Stimulated activated CD4-positive, alpha-beta T cell treated with anti-CD3 and anti-CD28 coated beads, Interleukin-12 subunit alpha, Interleukin-12 subunit beta, amount 100 ng/mL, for 48 hours (primary cell): Measurements from ENCODE around the gene DCAF10.
A peak's percentile ranks its signal among the peaks of the same experiment; 100 is the strongest.
"Not testable (repeated sequence)": the region's sequence is repeated elsewhere in the genome, so short reads cannot be mapped to it uniquely, and the experiment has no call there.

Experiments
- DNase-seq, 3 donors: peaks; one replicate each; pipeline ENCODE4 v3.0.0-alpha.2; 2020; ENCODE audit warnings: low read depth in 2 of 3, low spot score in 1 of 3

Gene DCAF10

DNA sequence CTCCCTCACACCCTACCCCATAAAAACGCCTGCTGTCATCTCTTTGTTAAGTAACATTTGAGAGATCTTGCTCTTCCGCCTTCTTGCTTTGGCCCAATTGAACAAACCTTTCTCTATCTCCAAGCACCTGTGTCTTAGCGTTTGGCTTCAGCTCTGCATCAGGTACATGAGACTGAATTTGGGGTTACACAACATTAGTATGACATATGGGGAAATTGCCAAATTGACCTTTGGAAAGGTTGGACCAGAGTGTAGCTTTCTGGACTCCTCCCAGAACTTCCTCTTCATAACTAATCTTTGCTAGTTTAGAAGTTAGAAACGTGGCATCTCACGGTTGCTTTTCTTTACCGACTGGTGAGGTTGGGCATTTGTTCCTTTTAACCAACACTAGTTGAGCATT is 12.3 kb upstream of the DCAF10 start:
- DNase-seq = no peak

DNA sequence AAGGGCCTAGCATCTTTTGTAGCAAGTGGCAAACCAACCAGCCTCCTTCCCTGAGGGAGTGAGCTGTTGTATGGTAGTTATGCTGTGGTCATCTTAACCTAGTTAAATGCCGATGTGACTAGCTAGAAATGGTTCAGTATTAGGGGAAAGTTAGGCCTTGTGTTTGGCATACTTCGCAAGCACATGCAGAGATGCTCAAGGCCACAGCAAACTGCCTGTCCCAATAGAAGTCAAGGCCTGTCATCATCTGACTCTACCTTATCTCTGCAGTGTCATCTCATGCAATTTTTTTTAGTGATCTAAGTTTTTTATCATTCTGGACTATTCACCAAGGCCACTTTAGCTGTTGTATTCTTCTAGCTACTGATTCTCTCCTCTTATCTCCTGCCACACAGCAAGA is 10.5 kb upstream of the DCAF10 start:
- DNase-seq = no peak

DNA sequence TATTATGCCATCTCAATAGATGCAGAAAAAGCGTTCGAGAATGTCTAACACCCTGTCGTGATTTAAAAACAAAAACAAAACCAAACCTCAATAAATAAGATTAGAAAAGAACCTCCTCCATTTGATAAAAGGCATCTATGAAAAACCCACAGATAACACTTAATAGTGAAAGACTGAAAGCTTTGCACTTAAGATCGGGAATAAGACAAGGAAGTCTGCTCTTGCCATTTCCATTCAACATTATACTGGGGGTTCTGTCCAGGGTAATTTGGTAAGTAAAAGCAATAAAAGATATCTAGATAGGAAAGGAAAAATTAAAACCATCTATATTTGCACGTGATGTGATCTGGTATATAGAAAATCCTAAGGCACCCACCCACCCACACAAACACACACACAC is 8.5 kb upstream of the DCAF10 start:
- DNase-seq = no peak

DNA sequence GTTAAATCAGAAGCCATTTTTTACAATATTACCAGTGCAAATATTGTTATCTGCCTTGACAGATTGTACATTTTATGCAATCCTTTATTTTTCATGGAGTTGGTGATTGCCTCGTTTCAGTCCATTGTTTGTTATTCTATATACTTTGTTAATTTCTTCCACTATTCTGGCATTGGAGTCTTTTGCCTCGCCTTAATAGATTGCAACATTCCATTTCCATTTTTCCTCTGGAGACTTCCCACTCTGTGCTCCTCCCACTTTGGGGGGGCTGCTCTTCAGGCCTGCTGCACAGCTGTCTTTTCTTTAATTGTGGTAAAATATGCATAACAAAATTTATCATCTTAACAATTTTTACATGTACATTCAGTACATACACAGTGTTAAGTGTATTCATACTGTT is 4.4 kb upstream of the DCAF10 start:
- no peak for DNase-seq

DNA sequence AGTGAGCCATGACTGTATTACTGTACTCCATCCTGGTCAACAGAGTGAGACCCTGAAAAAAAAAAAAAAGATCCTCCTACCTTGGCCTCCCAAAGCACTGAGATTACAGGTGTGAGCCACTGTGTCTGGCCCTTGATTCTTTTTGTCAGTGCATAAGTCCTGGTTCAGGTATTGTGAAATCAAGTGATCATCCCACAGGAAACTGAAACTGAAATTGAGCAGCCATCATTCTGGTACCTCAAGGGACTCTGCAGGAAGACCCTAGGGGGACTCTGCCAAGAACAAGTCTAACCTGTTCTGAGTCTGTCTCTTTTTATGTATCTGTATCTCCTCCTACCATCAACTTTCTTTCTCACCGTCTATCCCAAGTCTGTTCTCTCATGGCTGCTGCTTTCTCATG is 1.9 kb upstream of the DCAF10 start:
- no peak for DNase-seq

DNA sequence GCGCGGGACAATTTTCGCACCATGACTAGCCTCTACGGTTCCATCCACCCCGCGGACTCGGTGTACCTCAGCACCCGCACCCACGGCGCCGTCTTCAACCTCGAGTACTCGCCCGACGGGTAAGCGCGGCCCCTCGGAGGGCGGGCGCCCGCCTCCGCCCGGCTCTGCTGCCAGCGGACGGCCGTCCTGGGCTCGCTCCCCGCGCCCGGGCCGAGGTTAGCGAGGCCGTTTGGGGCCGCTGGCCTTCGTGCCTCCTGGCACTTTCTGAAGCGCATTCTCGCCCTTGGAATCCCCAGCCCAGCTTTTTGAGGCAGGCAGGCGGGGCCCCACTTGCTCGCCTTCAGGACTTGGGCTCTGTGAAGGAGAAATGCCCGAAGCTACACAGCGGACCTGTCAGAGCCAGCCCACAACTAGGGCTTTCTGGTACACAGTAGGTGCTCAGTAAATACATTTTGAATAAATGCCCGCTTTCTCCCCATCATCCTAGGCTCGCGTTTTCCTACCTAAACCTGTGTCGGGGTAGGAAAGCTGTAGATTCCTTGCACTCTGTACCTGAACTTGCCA is 772 bp downstream of the DCAF10 start:
- DNase-seq = peak in 1 of 3 donors; percentile 43

DNA sequence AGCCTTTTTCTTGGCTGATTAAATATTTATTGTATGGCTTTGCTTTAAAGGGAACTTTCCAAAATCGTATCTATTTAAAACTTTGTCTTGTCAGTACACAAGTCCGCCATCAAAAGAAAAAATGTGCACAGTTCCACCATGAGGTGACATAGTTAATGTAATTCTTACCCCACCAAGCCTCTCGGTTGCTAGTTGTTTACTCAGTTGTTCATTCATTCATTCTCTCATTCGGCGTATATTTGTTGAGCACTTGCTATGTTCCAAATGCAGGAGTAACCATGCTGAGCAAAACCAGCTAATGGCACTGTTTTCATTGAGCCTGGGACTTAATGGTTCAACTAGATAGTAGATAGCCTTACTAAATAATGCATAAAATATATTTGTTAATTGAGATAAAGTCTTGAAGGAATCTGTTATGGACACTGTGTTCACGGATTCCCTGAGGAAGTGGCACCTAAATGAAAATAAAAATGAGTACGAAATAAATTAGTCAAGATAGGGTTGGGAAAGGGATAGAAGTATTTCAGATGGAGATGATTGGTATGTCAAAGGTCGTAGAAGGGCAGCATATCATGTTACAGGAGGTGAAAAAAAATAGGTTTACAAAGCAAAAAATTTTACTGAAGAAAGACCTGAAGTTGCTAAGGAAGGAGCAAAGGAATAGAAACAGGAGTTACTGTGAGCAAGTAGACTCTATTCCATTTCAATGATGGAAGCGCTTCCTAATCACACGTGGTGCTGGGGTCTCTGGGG is 1.5 kb downstream of the DCAF10 start:
- DNase-seq = no peak

DNA sequence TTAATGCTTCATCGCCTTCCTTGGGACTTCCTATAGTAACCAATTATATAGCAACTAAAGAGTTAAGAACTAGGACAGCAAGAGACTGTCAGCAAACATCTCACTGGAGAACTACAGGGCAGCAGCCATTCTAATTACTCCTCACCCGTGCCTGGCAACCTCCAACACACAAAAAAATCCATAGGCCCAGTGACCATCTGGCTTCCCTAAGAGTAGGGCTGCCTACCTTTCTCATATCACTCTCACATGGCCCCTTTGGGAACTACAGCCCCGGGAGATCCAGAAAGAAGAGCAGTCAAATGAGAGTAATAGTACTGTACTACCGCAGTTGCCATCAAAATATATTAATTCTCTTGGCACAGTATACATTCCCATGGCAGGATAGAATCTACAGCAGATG is 5.7 kb downstream of the DCAF10 start:
- DNase-seq = no peak

DNA sequence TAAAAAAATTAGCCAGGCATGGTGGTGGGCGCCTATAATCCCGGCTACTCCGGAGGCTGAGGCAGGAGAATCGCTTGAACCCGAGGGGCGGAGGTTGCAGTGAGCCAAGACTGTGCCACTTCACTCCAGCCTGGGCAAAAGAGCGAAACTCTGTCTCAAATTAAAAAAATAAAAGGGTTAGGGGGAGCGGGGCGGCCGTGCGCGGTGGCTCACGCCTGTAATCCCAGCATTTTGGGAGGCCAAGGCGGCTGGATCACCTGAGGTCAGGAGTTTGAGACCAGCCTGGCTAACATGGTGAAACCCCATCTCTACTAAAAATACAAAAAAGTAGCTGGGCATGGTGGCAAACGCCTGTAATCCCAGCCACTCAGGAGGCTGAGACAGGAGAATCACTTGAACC is 9.1 kb downstream of the DCAF10 start:
- not testable (repeated sequence) for DNase-seq

DNA sequence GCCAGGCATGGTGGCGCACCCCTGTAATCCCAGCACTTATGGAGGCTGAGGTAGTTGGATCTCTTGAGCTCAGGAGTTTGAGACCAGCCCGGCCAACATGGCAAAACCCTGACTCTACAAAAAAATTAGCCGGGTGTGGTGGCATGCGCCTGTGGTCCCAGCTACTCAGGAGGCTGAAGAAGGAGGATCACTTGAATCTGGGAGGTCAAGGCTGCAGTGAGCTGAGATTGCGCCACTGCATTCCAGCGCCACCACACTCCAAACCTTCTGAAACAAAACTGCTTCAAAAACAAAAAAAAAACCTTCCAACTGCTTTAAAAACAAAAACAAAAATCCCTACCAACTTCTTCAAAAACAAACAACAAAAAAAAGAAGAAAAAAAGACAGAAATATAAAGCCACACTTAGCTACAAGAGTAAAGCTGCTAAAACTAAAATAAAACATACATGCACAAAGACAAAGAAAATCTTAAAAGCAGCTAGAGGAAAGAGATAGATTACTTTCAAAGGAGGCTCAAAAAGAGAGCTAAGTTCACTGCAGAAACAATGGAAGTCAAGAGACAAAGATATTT is 11.4 kb downstream of the DCAF10 start:
- no peak for DNase-seq

DNA sequence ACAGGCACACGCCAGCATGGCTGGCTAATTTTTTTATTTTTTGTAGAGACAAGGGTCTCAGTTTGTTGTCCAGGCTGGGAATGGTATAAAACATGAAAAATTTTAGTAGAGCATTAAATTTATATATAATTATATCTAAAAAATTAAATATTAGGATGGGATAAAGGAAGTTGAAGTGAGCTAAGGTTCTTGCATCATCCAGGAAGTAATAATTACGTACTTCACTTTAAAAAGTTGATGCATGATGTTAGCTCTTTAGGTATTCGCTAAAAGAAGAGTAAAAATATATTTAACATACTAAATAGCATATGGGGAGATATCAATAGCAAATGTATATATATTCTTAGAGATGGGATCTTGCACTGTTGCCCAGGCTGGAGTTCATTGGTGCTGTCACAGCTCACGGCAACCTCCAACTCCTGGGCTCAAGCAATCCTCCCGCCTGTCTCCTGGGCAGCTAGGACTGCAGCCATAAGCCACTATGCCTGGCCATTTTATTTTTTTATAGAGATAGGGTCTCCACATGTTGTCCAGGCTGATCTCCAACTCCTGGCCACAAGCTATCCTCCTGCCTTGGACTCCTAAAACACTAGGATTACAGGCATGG is 12.3 kb downstream of the DCAF10 start:
- DNase-seq = no peak

DNA sequence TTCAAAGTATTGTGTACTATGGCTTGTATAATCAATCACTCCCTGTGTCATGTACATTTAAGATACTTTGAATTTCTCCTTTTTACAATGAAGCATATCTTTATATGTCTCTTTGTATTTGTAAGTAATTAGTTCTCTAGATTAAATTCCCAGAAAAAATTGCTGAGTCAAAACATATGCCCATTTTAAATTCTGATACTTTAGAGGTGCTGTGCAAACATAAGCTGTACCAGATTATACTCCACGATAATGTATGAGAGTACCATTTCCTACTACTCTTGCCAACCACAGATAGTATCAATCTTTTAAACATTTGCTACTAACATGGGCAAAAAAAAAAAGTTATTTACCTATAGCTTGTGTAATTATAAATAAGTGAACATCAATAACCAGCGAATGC is 18.3 kb downstream of the DCAF10 start:
- no peak for DNase-seq

DNA sequence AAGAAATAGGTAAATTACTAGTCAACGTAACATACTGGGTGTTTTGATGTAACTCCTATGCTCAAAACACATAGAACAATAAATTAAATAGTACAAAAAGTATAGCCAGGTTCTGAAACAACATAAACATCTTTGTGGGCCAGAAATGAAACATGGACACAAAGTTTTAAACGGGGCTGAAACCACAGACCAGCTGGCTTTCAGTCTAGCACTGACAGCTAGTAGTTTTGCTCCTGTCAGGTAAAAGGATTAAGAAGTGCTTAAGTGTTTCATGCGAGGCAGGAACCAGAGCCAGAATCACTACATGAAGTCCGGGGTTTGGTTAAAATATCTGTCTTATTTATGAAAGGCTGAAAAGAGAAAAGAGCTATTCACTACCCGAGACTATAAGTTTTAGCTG is 19.5 kb downstream of the DCAF10 start:
- DNase-seq = no peak

DNA sequence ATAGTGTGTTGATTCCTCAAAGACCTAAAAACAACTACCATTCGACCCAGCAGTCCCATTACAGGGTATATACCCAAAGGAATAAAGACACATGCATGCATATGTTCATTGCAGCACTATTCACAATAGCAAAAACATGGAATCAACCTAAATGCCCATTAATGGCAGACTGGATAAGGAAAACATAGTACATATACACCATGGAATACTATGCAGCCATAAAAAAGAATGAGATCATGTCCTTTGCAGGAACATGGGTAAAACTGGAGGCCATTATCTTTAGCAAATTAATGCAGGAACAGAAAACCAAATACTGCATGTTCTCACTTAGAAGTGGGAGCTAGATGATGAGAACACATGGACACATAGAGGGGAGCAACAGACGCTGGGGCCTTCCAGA is 24.6 kb downstream of the DCAF10 start:
- DNase-seq = not testable (repeated sequence)

DNA sequence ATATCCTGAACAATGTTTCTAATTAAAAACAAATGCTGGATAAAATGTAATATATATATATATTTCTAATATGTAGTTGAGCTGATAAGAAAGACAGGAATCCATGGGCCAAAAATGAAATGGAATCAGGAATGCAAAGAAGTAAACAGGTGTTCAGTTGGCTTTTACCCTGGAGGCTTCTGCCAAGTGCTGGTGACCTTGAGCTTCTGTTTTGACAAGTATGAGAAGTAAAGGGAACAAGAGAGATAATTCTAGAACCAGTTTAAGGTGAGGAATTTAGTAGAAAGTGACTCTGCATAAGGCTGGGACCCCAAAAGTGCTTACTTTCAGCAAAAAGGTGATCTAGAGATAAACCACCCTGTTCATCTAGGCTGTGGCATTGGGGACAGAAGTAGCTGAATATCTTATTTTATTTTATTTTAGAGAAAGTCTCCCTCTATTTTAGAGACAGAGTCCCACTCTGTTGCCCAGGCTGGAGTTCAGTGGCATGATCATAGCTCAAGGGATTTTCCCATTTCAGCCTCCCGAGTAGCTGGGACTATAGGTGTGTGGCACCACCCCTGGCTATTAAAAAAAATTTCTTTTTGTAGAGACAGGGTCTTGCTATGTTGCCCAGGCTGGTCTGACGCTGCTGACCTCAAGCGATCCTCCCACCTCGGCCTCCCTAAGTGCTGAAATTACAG is 27.0 kb downstream of the DCAF10 start:
- DNase-seq = no peak

DNA sequence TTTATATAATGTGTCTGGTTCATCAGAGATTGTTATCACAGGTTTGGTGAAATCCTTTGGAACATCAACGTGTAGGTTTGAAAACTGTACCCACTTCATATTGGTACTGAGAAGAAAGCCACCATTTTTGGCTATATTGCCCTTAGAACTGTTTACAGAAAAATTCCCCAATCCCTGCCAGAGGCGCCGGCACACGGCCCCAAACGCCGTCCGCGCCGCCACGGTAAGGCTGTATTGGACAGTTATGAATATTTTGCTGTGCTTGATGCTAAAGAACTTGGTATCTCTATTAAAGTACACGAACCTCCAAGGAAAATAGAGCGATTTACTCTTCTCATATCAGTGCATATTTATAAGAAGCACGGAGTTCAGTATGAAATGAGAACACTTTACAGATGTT is 35.2 kb downstream of the DCAF10 start:
- DNase-seq = no peak

DNA sequence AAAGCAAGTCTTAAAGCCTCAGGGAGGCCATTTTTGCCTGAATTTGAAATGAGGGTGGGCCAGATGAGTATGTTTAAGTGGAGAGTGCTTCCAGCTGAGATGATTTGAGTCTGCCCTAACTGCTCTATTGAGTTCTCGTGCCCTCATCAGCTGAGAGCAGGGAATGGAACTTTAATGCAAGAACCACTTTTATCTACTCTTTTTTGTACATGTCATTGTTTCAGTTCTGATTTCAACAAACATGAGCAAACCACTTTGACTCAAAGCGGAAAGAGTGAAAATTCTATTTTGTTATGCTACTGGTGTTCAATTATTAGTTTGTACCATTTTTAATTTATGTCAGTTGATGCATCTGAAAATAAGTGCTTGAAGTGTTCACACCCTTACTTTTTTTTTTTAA is 35.8 kb downstream of the DCAF10 start:
- DNase-seq = peak in 1 of 3 donors; percentile 7

DNA sequence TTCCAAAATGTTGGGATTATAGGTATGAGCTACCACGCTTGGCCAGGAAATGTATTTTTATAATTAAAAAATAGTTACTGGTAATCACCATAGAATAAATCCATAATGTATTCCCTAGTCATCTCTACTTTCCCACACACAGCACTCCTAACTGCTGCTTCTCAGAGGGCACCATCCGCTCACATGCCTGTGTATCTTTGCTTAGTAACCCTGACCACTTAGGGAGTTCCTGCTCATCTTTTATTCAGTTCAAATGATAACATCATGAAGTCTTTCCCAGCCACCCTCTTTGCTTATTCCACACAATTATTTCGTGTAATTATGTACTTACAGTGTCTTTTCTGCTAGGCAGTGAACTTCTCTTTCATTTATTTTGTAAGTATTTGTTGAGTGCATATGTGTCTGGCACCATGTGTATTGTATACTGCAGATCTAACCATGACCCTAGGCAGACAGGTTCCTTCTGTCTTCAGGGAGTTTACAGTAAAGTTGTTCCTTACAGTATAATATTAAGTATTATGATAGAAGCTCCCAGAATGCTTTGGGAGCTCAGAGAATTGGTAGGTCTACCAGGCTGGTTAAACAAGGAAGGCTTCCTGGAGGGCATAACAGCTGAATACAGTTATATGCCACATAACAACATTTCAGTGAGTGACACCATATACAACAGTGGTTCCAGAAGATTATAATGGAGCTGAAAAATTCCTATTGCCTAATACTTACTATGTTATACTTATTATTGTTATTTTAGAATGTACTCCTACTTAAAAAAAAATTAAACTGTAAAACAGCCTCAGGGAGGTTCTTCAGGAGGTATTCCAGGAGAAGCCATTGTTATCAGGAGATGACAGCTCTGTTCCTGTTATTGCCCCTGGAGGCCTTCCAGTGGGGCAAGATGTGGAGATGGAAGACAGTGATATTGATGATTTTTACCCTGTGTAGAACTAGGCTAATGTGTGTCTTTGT is 39.2 kb downstream of the DCAF10 start:
- no peak for DNase-seq

DNA sequence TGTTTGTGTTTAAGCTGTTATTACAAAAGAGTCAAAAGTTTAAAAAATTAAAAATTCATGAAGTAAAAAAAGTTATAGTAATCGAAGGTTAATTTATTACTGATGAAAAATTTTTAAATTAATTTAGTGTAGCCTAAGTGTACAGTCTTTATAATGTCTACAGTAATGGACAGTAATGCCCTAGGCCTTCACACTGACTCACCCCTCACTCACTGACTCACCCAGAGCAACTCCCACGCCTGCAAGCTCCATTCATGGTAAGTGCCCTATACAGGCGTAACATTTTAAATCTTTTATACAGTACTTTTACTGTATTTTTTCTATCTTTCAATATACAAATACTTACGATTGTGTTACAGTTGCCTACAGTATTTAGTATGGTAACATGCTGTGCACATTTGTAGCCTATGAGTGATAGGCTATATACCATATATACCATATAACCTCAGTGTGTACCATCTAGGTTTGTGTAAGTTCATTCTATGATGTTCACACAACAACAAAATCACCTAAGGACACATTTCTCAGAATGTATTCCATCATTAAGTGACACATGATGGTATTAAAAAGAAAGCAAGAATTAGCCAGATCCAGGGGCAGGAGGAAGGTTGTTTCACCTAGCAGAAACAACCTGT is 40.1 kb downstream of the DCAF10 start:
- DNase-seq = peak in 1 of 3 donors; percentile 4

DNA sequence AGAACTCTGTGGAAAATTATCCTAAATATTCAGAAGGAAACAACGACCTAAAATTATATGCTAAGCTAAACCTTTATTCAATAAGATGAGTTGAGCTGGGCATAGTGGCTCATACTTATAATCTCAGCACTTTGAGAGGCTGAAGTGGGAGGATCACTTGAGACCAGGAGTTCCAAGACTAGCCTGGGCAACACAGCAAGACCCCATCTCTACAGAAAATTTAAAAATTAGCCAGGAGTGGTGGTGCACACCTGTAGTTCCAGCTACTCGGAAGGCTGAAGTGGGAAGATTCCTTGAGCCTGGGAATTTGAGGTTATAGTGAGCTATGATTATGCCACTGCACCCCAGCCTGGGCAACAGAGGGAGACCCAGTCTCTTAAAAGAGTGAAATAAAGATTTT is 51.6 kb downstream of the DCAF10 start:
- DNase-seq = no peak
